ENCODE results near the gene PEX11A.

The PEX11A gene

GRCh38 chr15:89674526-89674925 lies 16.0 kb downstream of the PEX11A start:
- no peak for DNase-seq

DNA sequence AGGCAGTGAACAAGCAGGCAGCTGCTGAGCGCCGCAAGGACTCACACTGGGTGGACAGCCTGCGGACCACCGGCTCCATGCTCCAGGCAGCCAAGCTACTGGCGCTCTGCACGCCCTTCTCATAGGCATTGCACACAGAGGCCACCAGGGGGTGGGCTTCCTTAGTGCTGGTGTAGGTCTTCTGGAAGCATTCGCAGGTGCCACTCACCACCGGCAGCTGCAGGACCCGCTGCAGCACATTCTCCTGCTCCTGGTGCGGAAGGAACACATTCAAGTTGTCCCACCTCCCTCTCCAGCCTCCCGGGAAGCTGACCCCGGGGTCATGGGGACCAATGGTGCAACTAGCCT lies 17.4 kb downstream of the PEX11A start:
- DNase-seq, result no peak

GRCh38 chr15:89672221-89673164 lies 18.1 kb downstream of the PEX11A start:
- no peak for DNase-seq

DNA sequence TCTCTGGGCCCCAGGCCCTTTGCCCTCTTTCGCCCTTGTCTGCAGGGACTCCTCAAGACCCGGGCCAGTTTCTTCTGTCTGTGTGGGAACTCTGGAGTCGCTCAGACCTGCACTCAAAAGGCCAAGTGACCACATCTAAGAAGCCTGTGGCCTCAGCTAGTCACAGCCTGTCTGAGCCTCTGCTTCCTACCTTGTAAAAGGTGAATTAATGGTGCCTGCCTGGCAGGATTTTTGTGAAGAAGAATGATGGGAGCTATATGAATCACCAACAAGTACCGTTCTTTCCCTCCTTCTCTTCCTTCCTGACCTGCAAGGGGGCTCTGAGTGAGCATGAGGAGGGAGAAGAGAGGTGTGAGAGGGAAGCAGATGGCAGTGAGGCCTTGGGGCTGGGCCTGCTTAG lies 18.9 kb downstream of the PEX11A start:
- no peak for DNase-seq

DNA sequence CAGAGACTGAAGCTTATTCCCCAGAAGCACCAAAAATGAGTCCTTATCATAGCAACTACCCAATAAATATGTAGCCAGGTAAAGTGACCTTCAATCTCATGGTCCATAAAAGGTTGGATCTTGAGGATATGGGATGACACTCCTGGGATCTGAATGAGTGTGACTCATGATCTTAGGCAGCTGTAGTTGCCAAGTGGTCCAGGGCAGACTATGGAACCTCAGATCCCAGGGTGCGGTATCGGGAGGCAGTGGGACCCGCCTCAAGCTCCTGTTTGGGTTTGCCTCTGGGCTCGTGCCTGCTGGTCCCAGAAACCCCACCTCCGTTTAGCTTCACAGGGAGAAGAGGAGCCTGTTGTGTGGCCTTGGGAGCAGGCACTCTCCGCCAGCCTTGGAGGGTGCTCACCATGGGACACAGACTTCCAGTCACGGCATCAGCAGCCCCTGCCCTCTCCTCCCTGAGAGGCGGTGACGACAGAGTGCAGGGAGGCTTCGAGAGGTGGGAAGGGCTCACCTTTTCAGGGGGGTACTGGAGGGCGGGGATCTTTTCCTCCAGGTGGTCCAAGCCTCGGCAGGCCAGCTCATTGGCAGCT lies 19.5 kb downstream of the PEX11A start:
- DNase-seq, result no peak

DNA sequence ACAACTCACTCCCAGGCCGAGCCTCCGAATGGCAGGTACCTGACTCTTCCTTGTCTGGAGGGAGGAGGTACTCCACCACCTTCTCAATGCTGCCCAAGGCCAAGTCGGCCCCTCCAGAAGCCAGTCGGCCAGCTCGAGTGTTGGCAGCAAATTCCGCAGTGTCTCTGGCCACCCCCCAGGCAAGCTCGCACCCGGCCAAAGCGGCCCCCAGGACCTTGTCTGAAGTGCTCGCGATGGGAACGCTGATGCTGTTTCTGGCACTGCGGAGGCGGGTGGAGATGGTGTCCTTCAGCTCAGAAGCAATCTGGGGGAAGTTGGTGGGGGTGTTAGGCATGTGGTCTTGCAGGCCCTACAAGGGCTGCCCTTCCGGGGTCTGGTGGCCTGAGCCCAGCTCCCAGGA lies 20.6 kb downstream of the PEX11A start:
- DNase-seq, result no peak

GRCh38 chr15:89669309-89669865 lies 21.2 kb downstream of the PEX11A start:
- DNase-seq, result no peak

DNA sequence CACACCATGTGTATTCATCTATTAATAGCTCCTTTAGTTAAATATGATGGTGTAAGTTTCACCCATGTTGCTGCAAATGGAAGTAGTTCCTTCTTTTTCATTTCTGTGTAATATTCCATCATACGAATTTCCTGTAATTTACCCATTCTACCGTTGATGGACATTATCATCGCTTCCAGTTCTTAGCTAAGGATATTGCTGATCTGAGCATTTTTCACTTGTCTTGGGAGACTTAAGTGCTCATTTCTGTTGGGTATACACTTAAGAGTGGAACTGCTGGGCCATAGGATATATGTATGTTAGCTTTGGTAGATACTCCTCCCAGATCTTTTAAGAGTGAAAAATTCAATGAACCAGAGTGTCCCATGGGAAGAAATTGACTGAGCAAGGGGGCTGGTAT lies 22.4 kb downstream of the PEX11A start:
- DNase-seq, result no peak

DNA sequence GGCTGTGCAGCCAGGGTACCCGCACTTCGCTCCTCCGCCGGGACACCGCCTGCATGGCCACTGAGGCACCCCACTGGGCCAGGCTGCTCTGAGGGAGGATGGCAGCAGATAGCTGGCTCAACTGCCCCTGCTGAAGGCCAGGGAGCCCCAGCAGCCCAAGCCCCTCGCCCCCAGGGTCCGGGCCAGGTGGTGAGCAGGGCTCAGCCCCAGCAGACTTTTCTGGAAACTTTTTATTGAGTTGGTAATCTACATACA lies 22.9 kb downstream of the PEX11A start:
- DNase-seq, result no peak

DNA sequence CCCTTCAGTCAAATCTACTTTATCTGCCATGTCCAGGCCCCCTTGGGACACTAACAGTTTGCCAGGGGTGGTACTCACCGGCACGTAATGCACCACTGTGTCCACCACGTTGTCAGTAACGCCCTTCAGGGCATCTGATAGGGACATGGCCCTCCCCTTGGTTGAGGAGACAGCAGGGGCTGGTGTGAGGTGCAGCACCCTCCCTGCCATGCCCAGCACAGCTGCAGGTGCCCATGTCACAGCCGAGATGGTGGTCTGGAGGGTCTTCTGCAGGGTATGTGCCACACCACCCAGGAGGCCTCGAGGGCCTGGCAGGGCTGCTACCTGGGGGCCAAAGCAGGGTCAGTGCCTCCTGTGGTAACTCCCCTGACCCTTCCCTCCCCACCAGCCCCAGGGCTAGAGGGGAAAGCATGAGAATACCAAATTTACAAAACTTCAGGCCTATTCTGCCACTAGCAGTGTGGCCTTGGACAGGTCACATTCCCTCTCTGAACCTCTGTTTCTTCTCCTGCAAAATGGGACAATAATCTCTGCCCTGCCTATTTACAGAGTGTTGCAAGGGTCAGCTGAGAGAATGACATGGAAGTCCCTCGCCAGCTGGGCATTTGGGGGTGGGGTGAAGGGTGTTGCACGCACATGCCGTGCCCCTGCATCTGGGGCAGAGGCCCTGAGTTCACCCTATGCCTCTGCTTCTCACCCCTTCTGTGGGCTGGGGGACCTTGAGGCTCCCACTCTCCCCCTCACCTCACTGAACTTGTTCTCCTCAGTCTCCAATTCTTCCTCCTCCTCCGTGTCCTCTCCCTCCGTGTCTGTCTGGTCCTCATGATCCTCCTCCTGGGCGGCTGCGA lies 23.5 kb downstream of the PEX11A start:
- DNase-seq, result no peak

- DNase-seq, result no peak
Observed at GRCh38 chr15:89666184-89666857, 24.2 kb downstream of the PEX11A start.

GRCh38 chr15:89665449-89666181 lies 24.9 kb downstream of the PEX11A start:
- DNase-seq, result no peak

- DNase-seq, result no peak
Observed at GRCh38 chr15:89664441-89665350, 25.9 kb downstream of the PEX11A start.

- DNase-seq, result peak in 1 of 2 experiments; percentile 81
Observed at GRCh38 chr15:89662893-89663626, 27.5 kb downstream of the PEX11A start.

DNA sequence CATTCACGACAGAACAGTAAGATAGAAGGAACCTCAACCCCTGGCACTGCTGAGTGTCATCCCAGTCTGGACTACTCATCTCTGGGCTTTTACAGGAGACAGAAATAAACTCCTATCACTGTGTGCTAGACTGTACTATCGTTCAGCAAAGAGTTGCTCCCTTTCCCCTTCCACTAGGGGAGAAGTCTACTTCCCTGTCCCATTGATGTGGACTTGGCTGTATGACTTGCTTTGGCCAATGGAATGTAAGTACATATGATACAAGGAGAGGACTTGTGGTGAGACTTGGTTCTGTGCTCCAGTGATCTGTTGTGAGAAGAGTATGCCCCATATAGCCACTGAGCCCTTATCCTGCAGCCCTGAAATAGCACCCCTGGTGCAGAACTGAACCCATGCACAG lies 30.0 kb downstream of the PEX11A start:
- no peak for DNase-seq

GRCh38 chr15:89659295-89659694 lies 31.3 kb downstream of the PEX11A start:
- no peak for DNase-seq

- DNase-seq, result no peak
Observed at GRCh38 chr15:89657686-89658200, 32.8 kb downstream of the PEX11A start.

GRCh38 chr15:89656116-89656815 lies 34.3 kb downstream of the PEX11A start:
- no peak for DNase-seq
